Mesothelial cell of epicardium (in vitro differentiated cells): ENCODE data around the gene TRAIP. TPM values are rescaled to one million over a fixed set of nuclear protein-coding genes. Genes with fewer than 3 reads are reported as not detected.

Experiments
- DNase-seq, 2 experiments: peaks; one replicate each; pipeline ENCODE4 v3.0.0; 2021; ENCODE audit warnings: low spot score in 2 of 2; ENCODE audit not compliant: unreplicated experiment in 2 of 2
- H3K27ac Mint-ChIP-seq: 2 replicates; pipeline ENCODE4 v1.8.0; 2021; ENCODE audit warnings: mixed read lengths
- H3K27me3 Mint-ChIP-seq: 2 replicates; pipeline ENCODE4 v1.8.0; 2021; ENCODE audit warnings: low read depth, mixed read lengths
- H3K36me3 Mint-ChIP-seq: 2 replicates; pipeline ENCODE4 v1.8.0; 2021; ENCODE audit warnings: mixed read lengths
- H3K4me1 Mint-ChIP-seq: 2 replicates; pipeline ENCODE4 v1.8.0; 2021; ENCODE audit warnings: mixed read lengths
- H3K4me3 Mint-ChIP-seq: 2 replicates; pipeline ENCODE4 v1.8.0; 2021; ENCODE audit warnings: mild to moderate bottlenecking, moderate library complexity, mixed read lengths
- H3K9me3 Mint-ChIP-seq: 2 replicates; pipeline ENCODE4 v1.8.0; 2021; ENCODE audit warnings: mixed read lengths
- total RNA-seq: library from RNA; stranded (reverse); gene quantifications from 3 replicates; pipeline ENCODE4 v1.2.1, GENCODE V29; 2021
- TF ChIP-seq, protein P1 (sequence below): fragments of 200-600 bp; sonication (generic); IDR thresholded peaks from one replicate; pipeline ENCODE4 v1.5.0; 2021; ENCODE audit warnings: antibody characterized with exemption; ENCODE audit not compliant: unreplicated experiment

TRAIP gene
- total RNA-seq, 1 donor from 2014 or later = 10.4 TPM

DNA sequence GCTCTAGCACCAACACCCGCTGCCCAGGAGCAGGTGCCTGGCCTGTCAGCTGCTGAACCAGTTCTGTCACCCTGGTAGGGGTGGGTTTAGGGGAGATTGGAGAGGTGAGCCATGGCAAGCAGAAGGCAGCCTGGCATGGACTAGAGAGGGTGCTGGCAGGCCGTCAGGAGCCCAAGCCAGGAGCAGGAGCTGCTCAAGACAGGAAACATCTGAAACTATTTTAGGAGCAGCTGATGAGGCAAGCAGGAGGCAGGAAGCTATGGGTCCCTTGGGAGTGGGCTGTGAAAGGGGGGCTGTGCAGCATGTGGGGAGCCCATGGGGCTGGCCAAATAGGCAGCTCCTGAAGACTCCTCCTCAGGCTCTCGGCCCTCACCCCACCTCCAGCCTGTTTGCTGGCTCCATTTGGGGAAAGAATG lies 51.0 kb downstream of the TRAIP start:
- H3K27ac Mint-ChIP-seq = peak overlapping the region; percentile 52
- H3K36me3 Mint-ChIP-seq = peaks cover 2% of the 10 kb centered on the region
- TF ChIP-seq, protein P1, sequence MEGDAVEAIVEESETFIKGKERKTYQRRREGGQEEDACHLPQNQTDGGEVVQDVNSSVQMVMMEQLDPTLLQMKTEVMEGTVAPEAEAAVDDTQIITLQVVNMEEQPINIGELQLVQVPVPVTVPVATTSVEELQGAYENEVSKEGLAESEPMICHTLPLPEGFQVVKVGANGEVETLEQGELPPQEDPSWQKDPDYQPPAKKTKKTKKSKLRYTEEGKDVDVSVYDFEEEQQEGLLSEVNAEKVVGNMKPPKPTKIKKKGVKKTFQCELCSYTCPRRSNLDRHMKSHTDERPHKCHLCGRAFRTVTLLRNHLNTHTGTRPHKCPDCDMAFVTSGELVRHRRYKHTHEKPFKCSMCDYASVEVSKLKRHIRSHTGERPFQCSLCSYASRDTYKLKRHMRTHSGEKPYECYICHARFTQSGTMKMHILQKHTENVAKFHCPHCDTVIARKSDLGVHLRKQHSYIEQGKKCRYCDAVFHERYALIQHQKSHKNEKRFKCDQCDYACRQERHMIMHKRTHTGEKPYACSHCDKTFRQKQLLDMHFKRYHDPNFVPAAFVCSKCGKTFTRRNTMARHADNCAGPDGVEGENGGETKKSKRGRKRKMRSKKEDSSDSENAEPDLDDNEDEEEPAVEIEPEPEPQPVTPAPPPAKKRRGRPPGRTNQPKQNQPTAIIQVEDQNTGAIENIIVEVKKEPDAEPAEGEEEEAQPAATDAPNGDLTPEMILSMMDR = no peak
- no peaks in the 10 kb centered on the region for H3K9me3 Mint-ChIP-seq
- DNase-seq = peak in 1 of 2 experiments; percentile 58
- H3K4me3 Mint-ChIP-seq = peak overlapping the region; percentile 52
- peaks cover 27% of the 10 kb centered on the region for H3K27me3 Mint-ChIP-seq
- H3K4me1 Mint-ChIP-seq = peaks cover 54% of the 10 kb centered on the region

GRCh38 chr3:49804141-49805041 lies 52.0 kb downstream of the TRAIP start:
- H3K36me3 Mint-ChIP-seq = no peaks in the 10 kb centered on the region
- TF ChIP-seq, protein P1 = no peak
- peak overlapping the region; percentile 74 for H3K27ac Mint-ChIP-seq
- H3K4me1 Mint-ChIP-seq = peaks cover 54% of the 10 kb centered on the region
- DNase-seq = no peak
- peak overlapping the region; percentile 81 for H3K4me3 Mint-ChIP-seq
- no peaks in the 10 kb centered on the region for H3K9me3 Mint-ChIP-seq
- H3K27me3 Mint-ChIP-seq = peaks cover 27% of the 10 kb centered on the region

GRCh38 chr3:49803465-49804140 lies 52.8 kb downstream of the TRAIP start:
- Mint-ChIP-seq H3K4me3 (peak overlapping the region; percentile 81), H3K27ac (peak overlapping the region; percentile 74), H3K4me1 (peaks cover 52% of the 10 kb centered on the region), H3K9me3 (no peaks in the 10 kb centered on the region), H3K27me3 (peaks cover 27% of the 10 kb centered on the region), H3K36me3 (no peaks in the 10 kb centered on the region)
- DNase-seq = no peak
- TF ChIP-seq, protein P1 = no peak

DNA sequence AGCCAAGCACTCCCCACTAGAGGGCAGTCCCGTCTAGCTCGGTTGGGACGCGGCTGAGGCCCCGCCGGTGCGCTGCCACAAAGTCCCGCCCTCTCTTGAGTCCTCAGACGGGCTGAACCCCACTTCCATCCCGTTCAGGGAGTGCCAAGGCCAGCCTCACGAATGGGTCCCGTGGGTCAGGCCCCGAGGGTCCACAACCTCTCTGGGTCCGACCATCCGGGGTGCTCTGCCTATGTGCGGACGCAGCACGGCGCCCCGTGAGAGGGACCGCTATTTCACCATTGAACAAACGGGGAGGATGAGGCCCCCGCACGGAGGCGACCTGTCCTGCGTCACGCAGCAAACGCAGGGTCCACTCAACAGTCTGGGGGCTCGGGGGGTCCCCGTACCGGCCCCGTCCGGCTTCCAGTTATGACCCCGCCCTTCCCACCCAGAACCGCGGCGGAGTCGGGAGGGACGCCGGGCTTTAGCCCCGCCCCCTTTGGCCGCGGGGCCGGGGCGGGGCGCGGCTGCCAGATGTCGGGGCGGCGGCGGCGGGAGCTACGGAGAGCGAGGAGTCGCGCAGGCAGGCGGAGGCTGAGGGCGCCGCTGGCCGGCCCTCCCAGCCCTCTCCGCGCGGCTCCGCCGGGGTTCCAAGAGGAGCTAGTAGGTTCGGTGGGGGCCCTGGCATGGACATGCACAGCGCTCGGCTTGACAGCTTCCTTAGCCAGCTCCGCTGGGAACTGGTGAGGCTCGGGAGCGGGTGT lies 53.5 kb downstream of the TRAIP start, which contains the start of gene INKA1:
Gene INKA1 (plus strand): TSS at position 543 of the 746 bp plus-strand sequence. CDS start 132 bp downstream, at position 675.
- H3K36me3 Mint-ChIP-seq = no peaks in the 10 kb centered on the region
- H3K27ac Mint-ChIP-seq = peak within 1 kb of the TSS; percentile 83
- H3K27me3 Mint-ChIP-seq = peaks cover 27% of the 10 kb centered on the region
- TF ChIP-seq, protein P1 = peak; percentile 82
- no peaks in the 10 kb centered on the region for H3K9me3 Mint-ChIP-seq
- peak; percentile 71 to 89 for DNase-seq
- H3K4me1 Mint-ChIP-seq = peaks cover 45% of the 10 kb centered on the region
- H3K4me3 Mint-ChIP-seq = peak within 1 kb of the TSS; percentile 81

DNA sequence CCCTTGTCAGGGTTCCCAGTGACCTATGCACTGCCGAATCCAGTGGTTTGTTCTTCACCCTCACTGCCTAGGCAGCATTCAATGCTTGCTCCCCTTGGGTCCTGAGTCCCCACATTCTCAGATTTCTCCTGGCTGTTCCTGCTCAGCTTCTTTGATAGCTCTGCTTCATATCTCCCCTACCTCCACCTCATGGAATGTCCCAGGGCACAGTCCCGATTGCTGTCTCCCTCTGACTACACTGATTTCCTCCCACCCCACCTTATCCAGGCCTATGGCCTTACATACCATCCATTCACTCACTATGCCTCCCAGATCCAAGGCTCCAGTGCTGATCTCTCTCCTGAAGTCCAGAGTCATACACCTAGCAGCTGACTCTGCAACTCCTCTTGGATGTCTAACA lies 55.2 kb downstream of the TRAIP start:
- no peak for DNase-seq
- peaks cover 28% of the 10 kb centered on the region for H3K4me1 Mint-ChIP-seq
- peaks cover 27% of the 10 kb centered on the region for H3K27me3 Mint-ChIP-seq
- no peak overlapping the region for H3K4me3 Mint-ChIP-seq
- H3K27ac Mint-ChIP-seq = no peak overlapping the region
- TF ChIP-seq, protein P1 = no peak
- H3K36me3 Mint-ChIP-seq = no peaks in the 10 kb centered on the region
- H3K9me3 Mint-ChIP-seq = no peaks in the 10 kb centered on the region
